DND-41 (cell line): ENCODE measurements around the gene QRICH1.

Source experiments
- CTCF ChIP-seq: IDR thresholded peaks from 2 replicates; pipeline ENCODE4 v1.5.1; 2012; ENCODE audit warnings: borderline replicate concordance, low read length, moderate library complexity, mild to moderate bottlenecking; ENCODE audit not compliant: poor library complexity, severe bottlenecking; ENCODE audit errors: extremely low read depth
- EZH2 ChIP-seq: IDR thresholded peaks from 3 replicates; pipeline ENCODE4 v1.6.1; 2012; ENCODE audit warnings: borderline replicate concordance, low read depth, mild to moderate bottlenecking, moderate library complexity, low read length, inconsistent platforms; ENCODE audit not compliant: severe bottlenecking

DNA sequence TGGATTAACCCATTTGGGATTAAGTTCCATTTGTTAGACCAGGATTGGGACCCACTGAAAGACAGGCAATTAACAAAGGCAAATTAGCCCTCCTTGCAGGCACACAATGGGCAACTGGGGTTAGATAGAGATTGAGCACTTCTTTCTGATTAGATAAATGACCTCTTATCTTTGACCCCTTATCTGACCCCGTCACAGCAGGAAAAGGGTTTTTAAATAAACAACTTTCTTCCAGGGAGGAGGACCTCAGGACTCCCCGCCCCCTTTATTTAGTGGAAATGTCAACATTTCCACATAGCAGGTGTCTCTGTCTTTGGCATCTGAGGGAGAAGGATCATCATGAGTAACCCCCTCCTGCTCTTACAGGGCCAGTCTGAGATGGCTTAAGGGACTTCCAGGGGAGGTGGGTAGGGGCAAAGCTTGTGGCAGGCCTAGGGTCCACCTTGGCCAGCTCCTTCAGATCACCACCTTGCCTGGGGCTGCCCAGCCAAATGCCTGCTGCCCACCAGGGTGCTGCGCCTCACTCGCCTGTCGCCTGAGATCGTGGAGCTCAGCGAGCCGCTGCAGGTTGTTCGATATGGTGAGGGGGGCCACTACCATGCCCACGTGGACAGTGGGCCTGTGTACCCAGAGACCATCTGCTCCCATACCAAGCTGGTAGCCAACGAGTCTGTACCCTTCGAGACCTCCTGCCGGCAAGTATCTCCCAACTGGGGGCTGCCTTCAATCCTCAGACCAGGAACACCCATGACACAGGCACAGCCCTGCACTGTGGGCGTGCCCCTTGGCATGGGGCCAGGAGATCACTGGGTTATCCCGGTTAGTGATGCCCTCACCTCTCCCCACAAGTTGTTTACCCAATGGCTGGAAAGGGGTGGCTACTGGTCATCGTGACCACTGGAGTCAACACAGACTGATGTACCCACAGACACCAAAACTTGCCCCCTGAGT is 89.2 kb downstream of the QRICH1 start:
- no peak for TF ChIP-seq CTCF
- no peak for TF ChIP-seq EZH2
